NCI-H460 (cell line): ENCODE measurements around the gene ABHD16A. TPM values are rescaled to one million over a fixed set of nuclear protein-coding genes. Genes with fewer than 3 reads are reported as not detected.
"Not testable (repeated sequence)": the region's sequence is repeated elsewhere in the genome, so short reads cannot be mapped to it uniquely, and the experiment has no call there.

Source experiments
- DNase-seq: peaks from one replicate; pipeline ENCODE4 v3.0.0-alpha.2; 2016; ENCODE audit warnings: low read depth; ENCODE audit errors: extremely low read depth
- total RNA-seq: library from RNA; depleted of rRNA; stranded (reverse); fragments of >200 nt; shearing (Covaris generic); gene quantifications from 2 replicates; pipeline ENCODE4 v1.2.3, GENCODE V29; 2014

The ABHD16A gene
- total RNA-seq, 1 experiment from 2014 or later: 40.5 TPM

- no peak for DNase-seq
These were observed 14.5 kb upstream of the ABHD16A start for GRCh38 chr6:31717499-31718222.

- no peak for DNase-seq
These were observed 12.2 kb upstream of the ABHD16A start, which contains the start of gene LY6G6D for GRCh38 chr6:31715022-31715958. Gene LY6G6D, plus strand, starts transcription at chr6:31715348. Its CDS starts 8 bp downstream, at chr6:31715356.

GRCh38 chr6:31713991-31714684, 11.0 kb upstream of the ABHD16A start:
- no peak for DNase-seq

GRCh38 chr6:31713465-31713864, 10.3 kb upstream of the ABHD16A start:
- DNase-seq: no peak

GRCh38 chr6:31712296-31712695, 9.2 kb upstream of the ABHD16A start:
- DNase-seq: no peak

GRCh38 chr6:31711233-31711632, 8.1 kb upstream of the ABHD16A start:
- no peak for DNase-seq

- no peak for DNase-seq
These were observed 7.5 kb upstream of the ABHD16A start for GRCh38 chr6:31710523-31711219.

GRCh38 chr6:31709157-31709556, 6.0 kb upstream of the ABHD16A start:
- DNase-seq: not testable (repeated sequence)

- no peak for DNase-seq
These were observed 5.1 kb upstream of the ABHD16A start for GRCh38 chr6:31708224-31708623.

- no peak for DNase-seq
These were observed 4.6 kb upstream of the ABHD16A start for GRCh38 chr6:31707701-31708100.

- no peak for DNase-seq
These were observed 3.5 kb upstream of the ABHD16A start, which contains the start of gene LY6G6F for GRCh38 chr6:31706599-31706998. Gene LY6G6F, plus strand, starts transcription at chr6:31706866. Its CDS starts 41 bp downstream, at chr6:31706907.

GRCh38 chr6:31705931-31706330, 2.8 kb upstream of the ABHD16A start:
- DNase-seq: no peak

- no peak for DNase-seq
These were observed 712 bp downstream of the ABHD16A start for GRCh38 chr6:31702405-31702818.

GRCh38 chr6:31701666-31702404, 1.3 kb downstream of the ABHD16A start:
- DNase-seq: no peak

GRCh38 chr6:31700740-31701401, 2.3 kb downstream of the ABHD16A start:
- no peak for DNase-seq

- DNase-seq: no peak
These were observed 5.6 kb downstream of the ABHD16A start for GRCh38 chr6:31697555-31697954.

- no peak for DNase-seq
These were observed 9.6 kb downstream of the ABHD16A start for GRCh38 chr6:31693535-31693934.

- no peak for DNase-seq
These were observed 10.2 kb downstream of the ABHD16A start for GRCh38 chr6:31692886-31693285.

- no peak for DNase-seq
These were observed 10.8 kb downstream of the ABHD16A start for GRCh38 chr6:31692353-31692752.
